GM12878 (cell line): ENCODE data around the gene NME7. TPM values are rescaled to one million over a fixed set of nuclear protein-coding genes. Genes with fewer than 3 reads are reported as not detected.

Experiments
- ATAC-seq: fragments of 200-7000 bp; cut with Tn5 transposase; 3 replicates; pipeline ENCODE4 v1.9.1; 2020; ENCODE audit warnings: mild to moderate bottlenecking, moderate library complexity
- BruUV-seq: library from RNA; stranded (reverse); fragments of 400-500 nt; replicated peaks from 2 replicates; lab custom pipeline; 2021; lab: Mats Ljungman, UMichigan
- CTCF ChIA-PET: fragments of 300-600 bp; sonication (Branson Sonifier 250); formaldehyde crosslinking; extraction: SDS; loops from one replicate; lab custom pipeline; 2021; ENCODE audit warnings: inconsistent platforms; lab: Yijun Ruan, JAX
- POLR2A ChIA-PET: fragments of 350-600 bp; formaldehyde crosslinking; extraction: SDS; loops from one replicate; lab custom pipeline; 2021; ENCODE audit warnings: inconsistent platforms; lab: Charles Lee
- RAD21 ChIA-PET: fragments of 300-600 bp; sonication (Branson Sonifier 250); formaldehyde crosslinking; loops from one replicate; lab custom pipeline; 2023; ENCODE audit warnings: antibody characterized with exemption; ENCODE audit not compliant: unreplicated experiment; lab: Charles Lee
- SMC1A ChIA-PET: fragments of 300-600 bp; sonication (Branson Sonifier 250); formaldehyde crosslinking; loops from one replicate; lab custom pipeline; 2023; ENCODE audit not compliant: unreplicated experiment, uncharacterized antibody; lab: Charles Lee
- DNase-seq: peaks from one replicate; pipeline ENCODE4 v3.0.0-alpha.2; 2011; ENCODE audit warnings: low read depth, low spot score
- FAIRE-seq: peaks from 3 replicates; lab custom pipeline; 2011; peaks lifted over from hg19 to GRCh38; lab: Jason Lieb, UNC
- H2AFZ ChIP-seq: 2 replicates; pipeline ENCODE4 v1.6.0; 2011; ENCODE audit warnings: low read depth, low read length, control low read depth; ENCODE audit not compliant: control insufficient read depth
- H3K27ac ChIP-seq: 2 replicates; pipeline ENCODE4 v1.5.1; 2011; ENCODE audit warnings: control low read depth; ENCODE audit not compliant: control insufficient read depth, insufficient read depth
- H3K27me3 ChIP-seq, 2 experiments: replicated peaks in 1 of 2; 2 replicates each; pipeline versions ENCODE4 v1.6.0 to v1.6.1; 2011; ENCODE audit warnings: low read length in 1 of 2; ENCODE audit not compliant: control insufficient read depth in 2 of 2, insufficient read depth in 2 of 2
- H3K36me3 ChIP-seq, 2 experiments: 2 replicates each; pipeline ENCODE4 v1.5.1; 2011; ENCODE audit warnings: low read length in 1 of 2; ENCODE audit not compliant: control insufficient read depth in 2 of 2, insufficient read depth in 2 of 2
- H3K4me1 ChIP-seq: 2 replicates; pipeline ENCODE4 v1.6.1; 2011; ENCODE audit warnings: mild to moderate bottlenecking, low read length, moderate library complexity, mixed read lengths; ENCODE audit not compliant: control insufficient read depth, insufficient read depth
- H3K4me2 ChIP-seq: 2 replicates; pipeline ENCODE4 v1.6.0; 2011; ENCODE audit warnings: control low read depth; ENCODE audit not compliant: control insufficient read depth, insufficient read depth
- H3K4me3 ChIP-seq: fragments of 200-600 bp; sonication (generic); 2 replicates; pipeline ENCODE4 v1.5.1; 2016
- H3K79me2 ChIP-seq: 2 replicates; pipeline ENCODE4 v1.6.0; 2011; ENCODE audit warnings: low read length; ENCODE audit not compliant: control insufficient read depth, insufficient read depth
- H3K9ac ChIP-seq: 2 replicates; pipeline ENCODE4 v1.8.0; 2011; ENCODE audit warnings: low read length, control low read depth, mixed read lengths; ENCODE audit not compliant: control insufficient read depth, insufficient read depth
- H3K9me3 ChIP-seq: replicated peaks from 3 replicates; pipeline ENCODE4 v1.5.1; 2011; ENCODE audit warnings: mild to moderate bottlenecking, low read length; ENCODE audit not compliant: control insufficient read depth, insufficient read depth
- H4K20me1 ChIP-seq: 2 replicates; pipeline ENCODE4 v1.6.0; 2011; ENCODE audit not compliant: control insufficient read depth, insufficient read depth
- BMI1 ChIP-seq: fragments of 450-650 bp; IDR thresholded peaks from 2 replicates; pipeline ENCODE4 v1.6.1; 2016; ENCODE audit warnings: mild to moderate bottlenecking, moderate library complexity, borderline replicate concordance
- CHD1 ChIP-seq: IDR thresholded peaks from 2 replicates; pipeline ENCODE4 v1.6.1; 2012; ENCODE audit warnings: low read depth, low read length, improper control_type of control experiment
- CHD2 ChIP-seq: IDR thresholded peaks from 2 replicates; pipeline ENCODE4 v1.6.1; 2011; ENCODE audit warnings: low read depth, low read length, improper control_type of control experiment, borderline replicate concordance
- EP300 ChIP-seq, 2 experiments: fragments of 150-350 bp in 1 of 2; IDR thresholded peaks; 2 replicates each; pipeline ENCODE4 v1.6.1; 2011 to 2012; ENCODE audit warnings: low read depth in 2 of 2, low read length in 2 of 2, borderline replicate concordance in 1 of 2, improper control_type of control experiment in 1 of 2, inconsistent platforms in 1 of 2; ENCODE audit not compliant: control insufficient read depth in 1 of 2
- GATAD2B ChIP-seq: fragments of 450-650 bp; conservative IDR thresholded peaks from 2 replicates; pipeline ENCODE4 v1.6.1; 2017; ENCODE audit warnings: low read depth, mild to moderate bottlenecking, moderate library complexity
- IKZF2 ChIP-seq, 2 experiments: fragments of 450-650 bp; IDR thresholded peaks; 2 replicates each; pipeline ENCODE4 v1.6.1; 2017; ENCODE audit warnings: mild to moderate bottlenecking in 2 of 2, moderate library complexity in 2 of 2
- JUND ChIP-seq: IDR thresholded peaks from 2 replicates; pipeline ENCODE4 v1.6.1; 2012; ENCODE audit warnings: low read depth, mild to moderate bottlenecking, low read length, improper control_type of control experiment, moderate library complexity
- MTA2 ChIP-seq: fragments of 450-650 bp; IDR thresholded peaks from 2 replicates; pipeline ENCODE4 v1.6.1; 2016; ENCODE audit warnings: low read depth, mild to moderate bottlenecking, moderate library complexity
- MYB ChIP-seq: fragments of 150-350 bp; IDR thresholded peaks from 2 replicates; pipeline ENCODE4 v1.6.1; 2014; ENCODE audit warnings: mild to moderate bottlenecking, low read depth, low read length, borderline replicate concordance
- PAX8 ChIP-seq: fragments of 450-650 bp; IDR thresholded peaks from 2 replicates; pipeline ENCODE4 v1.6.1; 2017; ENCODE audit warnings: mild to moderate bottlenecking, moderate library complexity
- RAD21 ChIP-seq: IDR thresholded peaks from 2 replicates; pipeline ENCODE4 v1.6.1; 2011; ENCODE audit warnings: mild to moderate bottlenecking, low read depth, low read length, moderate library complexity; ENCODE audit not compliant: insufficient read depth
- RELA ChIP-seq: fragments of 450-650 bp; IDR thresholded peaks from 2 replicates; pipeline ENCODE4 v1.8.0; 2014; ENCODE audit warnings: borderline replicate concordance; ENCODE audit not compliant: partially characterized antibody
- SIN3A ChIP-seq: IDR thresholded peaks from 2 replicates; pipeline ENCODE4 v1.6.1; 2012; ENCODE audit warnings: low read depth, low read length, improper control_type of control experiment
- SPI1 ChIP-seq: IDR thresholded peaks from 2 replicates; pipeline ENCODE4 v1.6.1; 2011; ENCODE audit warnings: low read depth, mild to moderate bottlenecking, low read length, moderate library complexity, borderline replicate concordance; ENCODE audit not compliant: insufficient read depth
- TCF12 ChIP-seq: IDR thresholded peaks from 2 replicates; pipeline ENCODE4 v1.6.1; 2011; ENCODE audit warnings: low read depth, mild to moderate bottlenecking, low read length
- TCF7 ChIP-seq: IDR thresholded peaks from 2 replicates; pipeline ENCODE4 v1.6.1; 2014; ENCODE audit warnings: antibody characterized with exemption, borderline replicate concordance
- YBX1 ChIP-seq: fragments of 450-650 bp; IDR thresholded peaks from 2 replicates; pipeline ENCODE4 v1.6.1; 2016; ENCODE audit warnings: antibody characterized with exemption
- ZNF217 ChIP-seq: fragments of 450-650 bp; IDR thresholded peaks from 2 replicates; pipeline ENCODE4 v1.6.1; 2017; ENCODE audit warnings: antibody characterized with exemption, mild to moderate bottlenecking
- ZNF24 ChIP-seq: fragments of 450-650 bp; IDR thresholded peaks from 2 replicates; pipeline ENCODE4 v1.6.1; 2017; ENCODE audit warnings: antibody characterized with exemption, mild to moderate bottlenecking
- WGBS: methylation state at CpG from one replicate; pipeline ENCODE4 v1.1.6; 2016; ENCODE audit warnings: low lambda C conversion rate; ENCODE audit not compliant: insufficient replicate concordance, insufficient coverage; ENCODE audit errors: missing lambda C conversion rate; 5-methylcytosine and 5-hydroxymethylcytosine counted together
- in situ Hi-C: fragments of 300-500 bp; cut with MboI; formaldehyde crosslinking; loops from 9 replicates; pipeline ENCODE4 v1.14.3; 2018; ENCODE audit warnings: mixed read lengths
- intact Hi-C: fragments of 100-400 bp; cut with micrococcal nuclease; formaldehyde crosslinking; loops from one replicate; pipeline ENCODE4 v1.14.2; 2022; ENCODE audit not compliant: unreplicated experiment
- polyA plus RNA-seq, 11 experiments: library from polyadenylated mRNA; depleted of rRNA in 4 of 11; unstranded in 6 of 11; stranded (reverse) in 5 of 11; fragments of >200 nt; fragmentation: Nextera tagmentation in 4 of 11; fragmentation: Illumina TruSeq in 1 of 11; extraction: Ambion mirVana in 4 of 11; extraction: Trizol in 1 of 11; gene quantifications; 1 replicate in 1 of 11; 2 replicates in 10 of 11; pipeline versions ENCODE4 v1.2.1 to v1.2.3, GENCODE V29; 2011 to 2016; ENCODE audit warnings: inconsistent platforms in 2 of 11, missing spikeins in 2 of 11, low read depth in 1 of 11
- total RNA-seq, 4 experiments: library from RNA; depleted of rRNA in 3 of 4; stranded (reverse); fragments of >200 nt in 3 of 4; fragmentation: Illumina TruSeq in 1 of 4; extraction: Trizol in 1 of 4; gene quantifications; 2 replicates each; pipeline versions ENCODE4 v1.2.1 to v1.2.3, GENCODE V29; 2013 to 2021
- TF ChIP-seq, protein P1 (sequence below): fragments of 450-650 bp; IDR thresholded peaks from 2 replicates; pipeline ENCODE4 v1.6.1; 2017; ENCODE audit warnings: mild to moderate bottlenecking
- TF ChIP-seq, protein P2 (sequence below): IDR thresholded peaks from 2 replicates; pipeline ENCODE4 v1.6.1; 2011; ENCODE audit warnings: low read depth, mild to moderate bottlenecking, low read length, moderate library complexity, borderline replicate concordance; ENCODE audit errors: extremely low read depth

The NME7 gene
- total and polyA plus RNA-seq, 10 of the 15 experiments (the other 5 are each of a cell fraction or from before 2014, with no cell fraction given) = 1.5 to 15.6 (median 7.2) TPM

DNA sequence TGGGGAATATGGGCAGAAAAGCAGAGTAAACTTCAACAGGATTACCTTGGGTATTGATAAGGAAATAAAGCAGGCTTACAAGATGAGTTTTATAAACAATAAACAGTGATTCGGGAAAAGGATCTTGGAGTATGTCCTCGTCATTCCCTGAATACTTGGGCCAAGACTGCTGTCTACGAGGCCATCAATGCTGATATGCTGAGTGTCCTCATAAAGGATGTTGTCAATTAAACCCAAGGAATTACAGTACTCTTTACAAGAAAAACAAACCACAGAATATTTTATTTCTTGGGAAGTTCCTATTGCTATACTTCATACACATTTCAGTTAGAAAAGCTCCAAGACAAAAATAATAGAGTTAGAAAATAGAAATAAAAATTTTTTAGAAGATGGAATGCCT, 226.2 kb downstream of the NME7 start (continued):
- TF ChIP-seq, protein P1, sequence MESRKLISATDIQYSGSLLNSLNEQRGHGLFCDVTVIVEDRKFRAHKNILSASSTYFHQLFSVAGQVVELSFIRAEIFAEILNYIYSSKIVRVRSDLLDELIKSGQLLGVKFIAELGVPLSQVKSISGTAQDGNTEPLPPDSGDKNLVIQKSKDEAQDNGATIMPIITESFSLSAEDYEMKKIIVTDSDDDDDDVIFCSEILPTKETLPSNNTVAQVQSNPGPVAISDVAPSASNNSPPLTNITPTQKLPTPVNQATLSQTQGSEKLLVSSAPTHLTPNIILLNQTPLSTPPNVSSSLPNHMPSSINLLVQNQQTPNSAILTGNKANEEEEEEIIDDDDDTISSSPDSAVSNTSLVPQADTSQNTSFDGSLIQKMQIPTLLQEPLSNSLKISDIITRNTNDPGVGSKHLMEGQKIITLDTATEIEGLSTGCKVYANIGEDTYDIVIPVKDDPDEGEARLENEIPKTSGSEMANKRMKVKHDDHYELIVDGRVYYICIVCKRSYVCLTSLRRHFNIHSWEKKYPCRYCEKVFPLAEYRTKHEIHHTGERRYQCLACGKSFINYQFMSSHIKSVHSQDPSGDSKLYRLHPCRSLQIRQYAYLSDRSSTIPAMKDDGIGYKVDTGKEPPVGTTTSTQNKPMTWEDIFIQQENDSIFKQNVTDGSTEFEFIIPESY = no peak
- TF ChIP-seq IKZF2 (IDR thresholded peaks at IDR 0.05) = no peak
- TF ChIP-seq CHD2 = no peak

DNA sequence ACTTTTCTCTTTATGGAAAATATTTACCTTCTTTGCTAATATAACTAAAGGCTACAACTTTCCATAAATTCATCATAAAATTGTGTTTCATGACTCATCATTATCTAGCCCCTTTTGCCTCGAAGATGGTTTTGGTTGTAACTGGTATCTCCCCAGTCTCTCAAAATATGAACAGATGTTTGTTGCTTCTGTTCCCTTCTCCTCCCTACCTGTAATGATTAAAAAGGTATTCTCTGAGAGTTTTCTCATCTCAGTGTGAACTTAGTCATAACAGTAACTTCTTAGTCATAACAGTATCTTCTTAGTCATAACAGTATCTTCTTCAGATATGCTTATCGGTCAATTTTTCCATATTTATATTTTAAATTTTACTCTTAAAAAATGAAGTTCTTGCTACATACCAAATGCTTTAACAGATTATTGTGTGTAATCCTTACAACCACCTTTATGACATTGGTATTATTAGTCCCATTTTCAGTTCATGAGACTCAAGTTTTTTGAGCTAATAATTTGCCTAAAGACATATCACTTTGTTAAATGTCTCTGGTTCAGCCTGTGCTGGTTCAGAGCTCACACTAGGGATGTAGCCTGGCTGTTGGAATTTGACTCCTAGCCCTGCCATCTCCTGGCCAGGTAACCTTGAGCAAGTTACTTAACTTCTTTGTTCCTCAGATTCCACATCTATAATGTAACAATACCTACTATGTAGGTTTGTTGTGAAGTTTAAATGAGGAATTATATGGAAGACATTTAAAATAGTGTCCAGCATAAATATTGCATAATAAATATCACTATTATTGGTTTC, 228.5 kb downstream of the NME7 start:
- BruUV-seq = no TSS peak
- ChIA-PET SMC1A (interaction anchor here (0.9 to 2.2 kb wide), 8 partner anchors 11 to 700 kb away, joined by 3 to 7 read pairs (median 4); no protein-coding TSS in a partner anchor), RAD21 (interaction anchor here (1.0 to 1.6 kb wide), 5 partner anchors 22 to 535 kb away, joined by 3 to 9 read pairs (median 4); no protein-coding TSS in a partner anchor), CTCF (interaction anchor here (0.7 to 2.0 kb wide), 6 partner anchors 22 to 502 kb away, joined by 3 to 10 read pairs (median 4); no protein-coding TSS in a partner anchor), POLR2A (interaction anchor here (1.0 to 1.5 kb wide), 2 partner anchors 9 to 114 kb away, joined by 3 read pairs; no protein-coding TSS in a partner anchor)
- ATAC-seq = peak; percentile 96
- intact Hi-C loops (loop anchor here (5.0 to 10.0 kb wide), 2 partner anchors 537 to 704 kb away; no protein-coding TSS in a partner anchor), in situ Hi-C loops (no loop called here)
- H3K9ac ChIP-seq = no peak overlapping the region
- no peak overlapping the region for H3K27ac ChIP-seq
- 0% methylated on average over 2 of the region's 2 CpGs for WGBS
- peak; percentile 72 for FAIRE-seq
- no peaks in the 10 kb centered on the region for H3K79me2 ChIP-seq
- H3K27me3 ChIP-seq = no peaks in the 10 kb centered on the region
- no peak overlapping the region for H3K4me3 ChIP-seq
- H3K4me2 ChIP-seq = no peak overlapping the region
- no peaks in the 10 kb centered on the region for H3K9me3 ChIP-seq
- no peak overlapping the region for H2AFZ ChIP-seq
- DNase-seq = peak; percentile 55
- H3K36me3 ChIP-seq = no peaks in the 10 kb centered on the region
- peaks cover 3% of the 10 kb centered on the region; the same call in 1 of the 2 replicates for H3K4me1 ChIP-seq
- H4K20me1 ChIP-seq = no peaks in the 10 kb centered on the region
- TF ChIP-seq TCF7 (peak; percentile 52; the same call in 1 of the 2 replicates), EP300 (IDR thresholded peaks at IDR 0.05; ENCODE audit: borderline replicate concordance in 1 of 2, control insufficient read depth in 1 of 2, low read depth in 2 of 2, low read length in 2 of 2) (peak; percentile 86 to 89), ZNF217 (peak; percentile 100), PAX8 (no peak), JUND (peak; percentile 93), ZNF24 (peak; percentile 87), TCF12 (0 out of 2 replicates have a peak, but pooled peaks have one; percentile 37), YBX1 (no peak), SIN3A (no peak), RAD21 (no peak), GATAD2B (peak; percentile 45; the same call in 1 of the 2 replicates), CHD1 (no peak), MYB (no peak), BMI1 (peak; percentile 89), MTA2 (peak; percentile 96), RELA (no peak), SPI1 (no peak)
- TF ChIP-seq, protein P2, sequence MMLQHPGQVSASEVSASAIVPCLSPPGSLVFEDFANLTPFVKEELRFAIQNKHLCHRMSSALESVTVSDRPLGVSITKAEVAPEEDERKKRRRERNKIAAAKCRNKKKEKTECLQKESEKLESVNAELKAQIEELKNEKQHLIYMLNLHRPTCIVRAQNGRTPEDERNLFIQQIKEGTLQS = no peak
